Mammary epithelial cell (primary cell): Measurements from ENCODE around the gene MAP1A.

ENCODE experiments used
- EZH2 ChIP-seq: IDR thresholded peaks from 2 replicates; pipeline ENCODE4 v1.6.1; 2012; ENCODE audit warnings: low read length, inconsistent platforms, borderline replicate concordance
- TF ChIP-seq, protein P1 (sequence below), 2 donors: IDR thresholded peaks in 1 of 2; conservative IDR thresholded peaks in 1 of 2; 2 replicates each; pipeline ENCODE4 v1.5.1; 2011 to 2012; ENCODE audit warnings: inconsistent platforms in 2 of 2, low read length in 2 of 2, mild to moderate bottlenecking in 2 of 2, control low read depth in 1 of 2, low read depth in 1 of 2; ENCODE audit not compliant: insufficient read depth in 1 of 2; ENCODE audit errors: extremely low read depth in 1 of 2

DNA sequence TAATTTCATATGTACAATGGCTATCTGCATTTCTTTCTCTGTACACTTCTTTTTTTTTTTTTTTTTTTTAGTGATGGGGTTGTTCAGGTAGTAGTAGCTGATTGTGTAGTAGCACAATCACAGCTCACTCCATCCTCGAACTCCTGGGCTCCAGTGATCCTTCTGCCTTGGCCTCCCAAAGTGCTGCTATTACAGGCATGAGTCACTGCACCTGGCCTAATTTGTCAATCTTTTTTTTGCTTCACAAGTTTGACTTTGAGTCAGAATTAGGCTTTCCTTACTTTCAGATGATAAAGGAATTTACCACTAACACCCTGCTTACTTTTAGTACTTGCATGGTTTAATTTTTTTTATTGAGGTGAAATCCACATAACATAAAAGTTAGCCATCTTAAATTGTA is 28.0 kb downstream of the MAP1A start:
- TF ChIP-seq, protein P1, sequence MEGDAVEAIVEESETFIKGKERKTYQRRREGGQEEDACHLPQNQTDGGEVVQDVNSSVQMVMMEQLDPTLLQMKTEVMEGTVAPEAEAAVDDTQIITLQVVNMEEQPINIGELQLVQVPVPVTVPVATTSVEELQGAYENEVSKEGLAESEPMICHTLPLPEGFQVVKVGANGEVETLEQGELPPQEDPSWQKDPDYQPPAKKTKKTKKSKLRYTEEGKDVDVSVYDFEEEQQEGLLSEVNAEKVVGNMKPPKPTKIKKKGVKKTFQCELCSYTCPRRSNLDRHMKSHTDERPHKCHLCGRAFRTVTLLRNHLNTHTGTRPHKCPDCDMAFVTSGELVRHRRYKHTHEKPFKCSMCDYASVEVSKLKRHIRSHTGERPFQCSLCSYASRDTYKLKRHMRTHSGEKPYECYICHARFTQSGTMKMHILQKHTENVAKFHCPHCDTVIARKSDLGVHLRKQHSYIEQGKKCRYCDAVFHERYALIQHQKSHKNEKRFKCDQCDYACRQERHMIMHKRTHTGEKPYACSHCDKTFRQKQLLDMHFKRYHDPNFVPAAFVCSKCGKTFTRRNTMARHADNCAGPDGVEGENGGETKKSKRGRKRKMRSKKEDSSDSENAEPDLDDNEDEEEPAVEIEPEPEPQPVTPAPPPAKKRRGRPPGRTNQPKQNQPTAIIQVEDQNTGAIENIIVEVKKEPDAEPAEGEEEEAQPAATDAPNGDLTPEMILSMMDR (conservative IDR thresholded peaks at IDR 0.05 in 1 of 2, IDR thresholded peaks at IDR 0.05 in 1 of 2; ENCODE audit: extremely low read depth in 1 of 2, insufficient read depth in 1 of 2, low read depth in 1 of 2, low read length in 2 of 2) = no peak
- TF ChIP-seq EZH2 = no peak
